Kasumi-1 (cell line): ENCODE data around the gene GPRC5C.
A peak's percentile ranks its signal among the peaks of the same experiment; 100 is the strongest.

Experiments used
- DNase-seq, 2 experiments: peaks; one replicate each; lab custom pipeline; 2025; lab: John Stamatoyannopoulos, UW

GPRC5C gene

DNA sequence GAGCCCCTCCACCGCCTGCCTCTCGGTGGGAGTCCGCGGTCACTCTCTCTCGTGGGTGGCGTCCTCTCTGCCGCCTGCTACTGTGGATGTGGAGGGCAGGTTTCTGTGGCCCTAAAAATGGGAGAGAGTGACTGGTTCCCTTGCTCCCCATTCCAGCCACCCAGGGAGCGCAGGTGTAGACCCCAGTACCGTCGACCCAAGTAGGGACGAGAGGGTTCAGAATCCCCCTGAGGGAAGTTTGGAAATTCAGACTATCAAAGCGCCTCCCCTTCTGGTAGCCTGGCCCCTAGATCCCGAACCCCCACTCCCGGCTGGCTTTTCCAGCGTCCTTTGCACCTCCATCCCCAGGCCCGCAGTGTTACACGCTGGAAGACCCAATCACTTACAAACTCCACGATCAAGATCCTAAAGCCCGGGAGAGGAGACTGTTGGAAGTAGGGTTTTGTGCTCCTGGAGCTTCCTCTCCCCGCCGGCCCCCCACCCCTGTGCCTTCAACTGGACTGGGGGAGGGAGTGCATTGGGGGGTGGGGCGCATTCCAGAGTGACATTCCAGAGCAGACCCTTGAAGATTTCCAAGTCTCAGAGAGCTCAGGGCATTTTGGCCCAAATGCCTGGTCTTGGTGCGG, 991 bp downstream of the GPRC5C start:
- no peak for DNase-seq

DNA sequence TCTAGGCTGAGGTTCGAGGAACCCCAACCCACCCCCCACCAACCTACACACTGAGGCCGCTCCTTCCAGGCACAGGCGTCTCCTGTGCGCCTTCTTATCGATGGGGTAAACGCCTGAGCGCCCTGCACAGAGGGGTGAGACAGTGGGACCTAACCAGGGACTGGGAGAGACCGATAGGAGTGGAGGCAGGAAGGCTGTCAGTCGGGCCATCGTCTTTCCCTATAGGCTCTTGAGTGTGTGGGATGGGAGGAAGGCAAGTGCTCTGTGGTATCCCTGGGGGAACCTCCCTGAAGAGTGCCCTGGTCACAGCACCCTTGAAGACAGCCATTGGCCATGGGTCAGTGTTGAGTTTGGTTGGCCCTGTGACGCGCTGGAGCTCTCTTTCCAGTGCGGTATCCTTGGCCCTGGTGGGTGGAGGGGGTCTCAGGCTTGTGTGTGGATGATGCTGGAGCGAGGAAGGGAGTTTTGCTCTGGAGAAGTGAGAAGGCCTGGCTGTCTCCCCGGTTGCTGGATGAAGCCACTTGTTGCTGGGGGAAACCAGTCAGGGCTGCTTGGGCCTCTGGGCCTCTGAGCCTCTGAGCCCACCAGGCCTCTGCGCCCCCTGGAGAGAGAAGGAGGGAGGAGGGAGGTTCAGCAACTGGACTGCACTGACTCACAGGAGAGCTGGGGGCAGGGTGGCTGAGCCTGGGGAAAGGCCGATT, 1.7 kb downstream of the GPRC5C start:
- DNase-seq: no peak

DNA sequence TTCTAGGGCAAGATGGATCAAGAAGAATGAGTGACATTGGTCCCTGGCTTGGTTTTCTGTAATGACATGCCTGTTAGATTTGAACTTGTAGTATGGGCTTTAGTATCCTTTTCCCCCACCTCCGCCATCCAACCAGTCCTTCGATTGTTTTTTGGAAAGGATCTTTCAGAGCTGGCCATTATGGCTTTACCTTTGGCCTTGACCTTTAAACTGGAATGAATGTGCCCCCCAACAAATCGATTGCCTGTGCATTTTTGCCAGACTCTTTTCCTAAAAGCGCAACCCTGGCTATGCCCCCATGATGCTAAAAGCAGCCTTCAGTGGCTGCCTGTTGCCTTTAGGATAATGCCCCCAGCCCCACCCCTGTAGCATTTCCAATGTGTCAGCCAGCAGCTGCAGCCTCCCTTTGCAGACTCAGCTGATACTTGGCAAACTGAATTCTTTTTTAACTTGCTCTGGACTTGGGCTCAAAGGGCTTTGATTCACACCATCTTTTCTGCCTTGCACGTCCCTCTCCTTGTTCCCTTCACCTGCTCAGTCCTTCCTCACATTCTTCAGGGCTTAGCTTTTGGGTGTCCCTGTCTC, 4.0 kb downstream of the GPRC5C start:
- no peak for DNase-seq

DNA sequence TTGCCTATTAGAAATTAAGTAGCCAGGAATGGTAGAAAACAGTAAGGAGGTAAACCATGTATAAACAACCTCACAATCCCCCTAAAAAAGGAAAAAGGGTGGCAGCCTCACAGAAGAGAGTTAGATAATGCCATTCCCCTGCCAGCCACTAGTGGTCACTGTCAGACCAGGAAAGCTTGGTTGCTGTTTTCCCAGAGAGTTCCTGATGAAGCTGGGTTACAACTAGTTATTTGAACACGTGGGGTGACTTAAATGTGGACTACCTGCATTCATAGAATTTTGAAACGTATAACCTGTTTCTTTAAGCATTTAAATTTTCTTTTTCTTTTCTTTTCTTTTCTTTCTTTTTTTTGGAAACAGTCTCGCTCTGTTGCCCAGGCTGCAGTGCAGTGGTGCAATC, 5.8 kb downstream of the GPRC5C start:
- peak; percentile 67 to 75 for DNase-seq

DNA sequence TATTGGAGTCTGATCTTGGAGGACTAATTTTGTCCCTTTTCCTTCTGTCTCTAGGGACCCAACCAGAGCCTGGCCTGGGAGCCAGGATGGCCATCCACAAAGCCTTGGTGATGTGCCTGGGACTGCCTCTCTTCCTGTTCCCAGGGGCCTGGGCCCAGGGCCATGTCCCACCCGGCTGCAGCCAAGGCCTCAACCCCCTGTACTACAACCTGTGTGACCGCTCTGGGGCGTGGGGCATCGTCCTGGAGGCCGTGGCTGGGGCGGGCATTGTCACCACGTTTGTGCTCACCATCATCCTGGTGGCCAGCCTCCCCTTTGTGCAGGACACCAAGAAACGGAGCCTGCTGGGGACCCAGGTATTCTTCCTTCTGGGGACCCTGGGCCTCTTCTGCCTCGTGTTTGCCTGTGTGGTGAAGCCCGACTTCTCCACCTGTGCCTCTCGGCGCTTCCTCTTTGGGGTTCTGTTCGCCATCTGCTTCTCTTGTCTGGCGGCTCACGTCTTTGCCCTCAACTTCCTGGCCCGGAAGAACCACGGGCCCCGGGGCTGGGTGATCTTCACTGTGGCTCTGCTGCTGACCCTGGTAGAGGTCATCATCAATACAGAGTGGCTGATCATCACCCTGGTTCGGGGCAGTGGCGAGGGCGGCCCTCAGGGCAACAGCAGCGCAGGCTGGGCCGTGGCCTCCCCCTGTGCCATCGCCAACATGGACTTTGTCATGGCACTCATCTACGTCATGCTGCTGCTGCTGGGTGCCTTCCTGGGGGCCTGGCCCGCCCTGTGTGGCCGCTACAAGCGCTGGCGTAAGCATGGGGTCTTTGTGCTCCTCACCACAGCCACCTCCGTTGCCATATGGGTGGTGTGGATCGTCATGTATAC, 8.0 kb downstream of the GPRC5C start:
- DNase-seq: no peak

DNA sequence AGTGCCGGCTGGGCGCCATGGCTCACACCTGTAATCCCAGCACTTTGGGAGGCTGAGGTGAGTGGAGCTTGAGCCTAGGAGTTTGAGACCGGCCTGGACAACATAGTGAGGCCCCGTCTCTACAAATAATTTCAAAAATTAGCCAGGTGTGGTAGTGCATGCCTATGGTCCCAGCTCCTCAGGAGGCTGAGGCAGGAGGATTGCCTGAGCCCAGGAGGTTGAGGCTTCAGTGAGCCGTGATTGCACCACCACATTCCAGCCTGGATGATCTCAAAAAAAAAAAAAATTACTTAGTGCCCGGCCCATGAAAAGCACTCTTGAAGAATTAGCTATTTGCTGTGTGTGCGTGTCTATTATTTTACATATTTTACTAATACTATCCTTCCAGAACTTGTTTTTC, 9.6 kb downstream of the GPRC5C start:
- DNase-seq: no peak

DNA sequence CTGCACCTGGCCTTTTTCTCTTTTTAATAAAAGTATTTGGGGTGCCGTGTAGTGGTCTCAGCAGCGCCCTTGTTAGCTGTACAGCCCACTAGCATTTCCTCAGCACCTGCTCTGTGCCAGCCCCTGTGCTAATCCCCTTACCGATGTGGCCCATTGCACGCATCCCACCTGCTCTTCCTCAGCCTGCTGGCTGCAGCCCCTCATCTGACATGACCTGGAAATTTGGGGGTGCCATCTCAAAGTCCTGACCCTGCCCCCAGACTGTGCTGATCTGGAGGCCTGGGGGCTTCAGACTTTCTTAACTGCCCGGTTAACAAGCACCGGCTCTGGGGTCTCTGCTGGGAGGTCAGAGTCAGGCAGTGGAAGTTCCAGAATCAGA, 10.4 kb downstream of the GPRC5C start:
- DNase-seq: no peak

DNA sequence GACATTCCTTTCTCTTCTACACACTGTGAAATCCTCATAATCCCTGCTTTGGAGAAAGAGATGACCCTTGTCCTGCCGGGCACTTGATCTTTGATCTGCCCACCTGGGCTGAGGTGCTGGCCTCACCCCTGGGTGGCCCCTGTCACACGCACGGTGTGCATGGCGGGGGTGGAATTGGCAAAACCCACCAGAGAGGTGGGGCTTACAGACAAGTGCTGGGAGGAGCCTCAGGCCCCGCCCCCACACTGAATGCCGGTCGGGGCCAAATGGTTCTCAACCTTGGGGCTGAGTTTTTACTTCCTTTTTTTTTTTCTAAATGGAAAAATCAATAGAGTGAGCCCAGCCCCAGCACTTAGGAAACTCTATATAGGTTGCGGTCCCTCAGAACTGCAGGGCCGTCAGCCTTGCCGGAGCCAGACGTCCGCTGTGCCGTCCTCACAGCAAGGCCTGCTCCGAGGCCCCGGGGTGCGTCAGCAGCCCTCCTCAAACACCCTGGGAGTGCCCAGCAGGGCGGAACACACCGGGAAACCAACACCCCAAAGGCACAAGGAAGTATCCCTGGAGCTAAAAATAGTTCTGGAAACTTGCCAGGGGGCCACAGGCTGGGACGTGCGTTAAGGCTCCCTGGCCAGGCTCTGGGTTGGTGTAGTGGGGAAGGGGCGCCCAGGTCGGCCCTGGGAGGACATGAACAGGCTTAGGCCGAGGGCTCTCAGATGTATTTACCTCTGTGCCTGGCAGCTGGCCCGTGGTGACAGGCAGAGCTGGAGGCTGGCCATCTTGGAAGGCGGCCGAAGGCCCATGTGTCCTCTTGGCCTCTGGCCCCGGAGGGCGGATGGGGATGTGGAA, 11.0 kb downstream of the GPRC5C start:
- peak; percentile 89 to 90 for DNase-seq

DNA sequence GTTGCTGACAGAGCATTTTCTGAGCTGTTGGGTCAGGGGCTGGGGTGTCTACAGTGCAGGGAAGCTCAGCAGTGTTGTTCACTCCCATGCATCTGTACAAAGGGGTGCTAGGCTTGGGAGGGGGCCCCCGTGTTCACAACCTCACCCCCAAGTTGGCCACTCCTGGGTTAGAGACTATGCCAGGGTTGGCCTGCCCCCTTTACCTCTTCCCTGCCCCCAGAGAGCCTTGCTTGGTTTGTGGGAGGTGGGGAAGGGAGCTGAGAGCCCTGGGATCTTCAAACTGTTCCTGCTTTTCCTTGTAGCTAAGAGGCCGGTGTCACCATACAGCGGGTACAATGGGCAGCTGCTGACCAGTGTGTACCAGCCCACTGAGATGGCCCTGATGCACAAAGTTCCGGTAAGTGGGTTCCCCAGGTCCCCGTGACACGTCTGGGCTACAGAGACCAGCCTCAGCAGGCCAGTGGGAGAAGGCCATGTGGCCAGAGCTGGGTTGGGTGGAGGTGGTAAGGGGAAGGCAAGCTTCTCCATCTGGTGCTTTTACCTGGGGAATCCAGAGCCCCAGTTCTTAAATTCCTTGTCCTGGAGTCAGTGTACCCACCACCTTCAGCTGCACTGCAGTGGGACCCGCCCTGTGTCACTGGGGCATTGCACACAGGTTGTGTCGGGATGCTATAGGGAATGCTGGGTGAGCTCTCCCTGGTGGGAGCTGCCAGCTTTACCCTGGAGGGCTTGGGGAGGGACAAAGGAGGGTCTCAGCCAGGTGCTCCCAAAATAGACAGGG, 11.8 kb downstream of the GPRC5C start:
- no peak for DNase-seq

DNA sequence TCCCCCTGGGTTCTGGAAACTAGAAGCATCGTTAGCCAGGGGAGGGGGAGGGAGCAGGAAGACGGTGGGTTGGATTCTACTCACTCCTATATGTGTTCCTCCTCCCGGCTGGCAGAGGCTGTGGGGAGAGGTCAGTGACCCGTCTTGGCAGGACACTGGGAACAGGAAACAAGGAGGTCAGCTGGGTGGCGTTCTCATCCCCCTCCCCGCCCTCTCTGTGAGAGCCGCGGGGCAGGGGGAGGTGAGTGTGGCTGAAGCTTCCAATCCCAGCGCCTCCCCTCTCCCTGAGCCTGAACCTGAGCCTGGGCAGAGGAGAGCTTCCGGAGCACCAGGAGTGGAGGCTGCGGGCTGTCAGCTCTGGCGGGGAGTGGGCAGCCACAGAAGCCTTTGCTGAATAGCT, 12.5 kb downstream of the GPRC5C start:
- DNase-seq: no peak

DNA sequence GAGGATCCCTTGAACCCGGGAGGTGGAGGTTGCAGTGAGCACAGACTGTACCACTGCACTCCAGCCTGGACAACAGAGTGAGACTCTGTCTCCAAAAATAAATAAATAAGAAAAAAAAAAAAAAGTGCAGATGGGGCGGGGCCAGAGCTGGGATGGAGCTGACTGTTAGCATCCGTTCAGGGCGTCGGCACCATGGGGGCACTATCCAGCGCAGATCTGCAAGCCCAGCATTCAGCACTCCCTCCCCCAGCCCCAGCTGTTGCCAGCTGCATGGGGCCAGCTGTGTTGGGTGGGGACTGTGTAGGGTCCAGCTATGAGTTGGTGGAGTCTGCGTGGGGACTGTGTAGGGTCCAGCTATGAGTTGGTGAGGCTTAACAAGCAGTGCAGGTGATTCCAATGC, 13.3 kb downstream of the GPRC5C start:
- no peak for DNase-seq

DNA sequence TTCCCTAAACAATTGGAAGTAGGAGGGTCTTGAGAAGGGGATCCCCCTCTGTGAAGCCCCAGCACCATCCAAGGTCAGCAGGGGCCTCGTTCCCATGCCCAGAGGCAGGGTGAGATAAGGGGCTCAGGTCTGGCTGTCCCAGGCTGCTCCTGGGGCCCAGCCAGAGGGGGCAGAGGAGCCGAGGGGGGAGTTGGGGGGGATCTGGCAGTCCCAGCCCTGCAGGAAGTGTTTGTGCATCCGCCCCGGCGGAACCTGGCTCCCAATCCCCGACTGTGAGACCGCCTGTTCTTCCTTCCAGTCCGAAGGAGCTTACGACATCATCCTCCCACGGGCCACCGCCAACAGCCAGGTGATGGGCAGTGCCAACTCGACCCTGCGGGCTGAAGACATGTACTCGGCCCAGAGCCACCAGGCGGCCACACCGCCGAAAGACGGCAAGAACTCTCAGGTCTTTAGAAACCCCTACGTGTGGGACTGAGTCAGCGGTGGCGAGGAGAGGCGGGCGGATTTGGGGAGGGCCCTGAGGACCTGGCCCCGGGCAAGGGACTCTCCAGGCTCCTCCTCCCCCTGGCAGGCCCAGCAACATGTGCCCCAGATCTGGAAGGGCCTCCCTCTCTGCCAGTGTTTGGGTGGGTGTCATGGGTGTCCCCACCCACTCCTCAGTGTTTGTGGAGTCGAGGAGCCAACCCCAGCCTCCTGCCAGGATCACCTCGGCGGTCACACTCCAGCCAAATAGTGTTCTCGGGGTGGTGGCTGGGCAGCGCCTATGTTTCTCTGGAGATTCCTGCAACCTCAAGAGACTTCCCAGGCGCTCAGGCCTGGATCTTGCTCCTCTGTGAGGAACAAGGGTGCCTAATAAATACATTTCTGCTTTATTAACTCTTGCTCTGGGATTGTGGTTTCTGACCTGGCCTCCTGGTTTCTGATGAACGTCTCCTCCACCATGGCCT, 14.9 kb downstream of the GPRC5C start:
- DNase-seq: peak; percentile 79 to 88

DNA sequence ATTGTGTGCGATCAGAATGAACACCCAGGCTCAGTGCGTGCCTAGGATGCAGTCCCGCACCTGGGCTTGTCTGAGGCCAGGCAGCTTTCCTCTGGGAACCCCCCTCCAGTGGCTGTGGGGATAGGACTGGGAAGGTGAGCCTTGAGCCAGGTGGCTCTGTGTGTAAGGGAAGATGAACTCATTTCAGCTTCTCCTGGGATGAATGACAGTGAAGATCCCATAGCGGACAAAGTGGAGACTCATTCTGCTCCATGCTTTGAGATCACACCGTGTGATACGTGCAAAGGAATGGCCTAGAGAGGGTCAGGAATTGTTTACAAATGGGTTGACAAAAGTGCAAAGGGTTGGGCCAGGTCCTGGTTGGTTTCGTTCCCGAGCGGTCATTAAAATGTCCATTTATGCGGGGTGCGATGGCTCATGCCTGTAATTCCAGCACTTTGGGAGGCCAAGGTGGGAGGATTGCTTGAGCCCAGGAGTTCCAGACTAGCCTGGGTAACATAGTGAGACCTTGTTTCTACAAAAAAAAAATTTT, 15.8 kb downstream of the GPRC5C start:
- no peak for DNase-seq

DNA sequence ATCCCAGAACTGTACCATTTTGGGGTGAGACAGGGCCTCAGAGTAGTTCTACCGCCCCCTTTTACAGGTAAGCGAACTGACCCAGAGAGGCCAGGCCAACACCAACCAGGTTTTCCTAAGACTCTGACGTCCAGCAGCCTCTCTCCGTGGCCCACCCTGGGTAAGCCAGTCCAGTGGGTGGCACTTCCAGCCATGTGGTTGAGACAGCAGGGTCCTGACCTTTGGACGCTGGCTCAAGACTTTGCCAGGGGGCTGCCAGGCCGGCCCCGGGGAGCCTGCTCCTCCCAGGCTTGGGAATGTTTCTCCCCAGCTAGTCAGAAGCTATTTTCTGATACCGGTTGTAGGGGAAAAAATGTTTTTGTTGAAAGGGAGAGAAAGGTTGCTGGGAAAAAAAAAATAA, 16.9 kb downstream of the GPRC5C start:
- no peak for DNase-seq

DNA sequence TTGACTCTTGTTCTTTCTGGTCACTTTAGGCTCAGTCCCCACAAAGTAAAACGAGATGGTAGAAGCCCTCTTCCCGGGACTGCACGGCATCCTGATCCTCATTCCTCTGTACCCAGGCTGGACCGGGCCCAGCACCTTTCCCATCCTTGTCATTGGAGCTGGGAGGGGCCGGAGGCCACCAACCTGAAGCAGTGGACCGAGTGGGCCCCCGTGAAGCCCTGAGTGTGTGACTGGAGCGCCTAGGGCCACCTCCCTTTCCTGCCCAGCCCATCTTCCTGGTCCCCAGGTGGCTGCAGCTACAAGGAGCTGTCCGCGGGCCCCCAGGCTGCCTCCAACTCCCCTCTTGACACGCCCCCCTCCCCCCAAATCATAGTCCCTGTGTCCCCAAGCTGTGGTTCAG, 17.4 kb downstream of the GPRC5C start:
- DNase-seq: no peak

DNA sequence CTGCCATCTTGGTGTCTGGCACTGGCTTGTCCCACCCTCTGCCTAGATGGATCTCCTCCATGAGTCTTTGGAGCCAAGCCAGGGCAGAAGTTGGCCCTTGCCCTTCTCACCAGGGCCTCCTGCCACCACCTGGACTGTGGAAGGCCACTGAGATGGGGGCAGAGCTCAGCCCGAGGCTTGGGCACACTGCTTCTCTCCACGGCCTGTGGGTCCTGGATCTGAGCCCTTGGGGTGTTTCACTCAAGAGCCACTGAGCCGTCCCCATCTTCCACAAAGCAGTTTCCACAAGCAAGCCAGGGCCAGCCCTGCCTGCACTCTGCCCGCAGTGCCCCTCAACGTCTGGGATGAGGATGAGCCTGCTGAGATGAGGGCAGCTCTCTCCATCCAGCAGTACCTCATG, 17.9 kb downstream of the GPRC5C start:
- DNase-seq: no peak

DNA sequence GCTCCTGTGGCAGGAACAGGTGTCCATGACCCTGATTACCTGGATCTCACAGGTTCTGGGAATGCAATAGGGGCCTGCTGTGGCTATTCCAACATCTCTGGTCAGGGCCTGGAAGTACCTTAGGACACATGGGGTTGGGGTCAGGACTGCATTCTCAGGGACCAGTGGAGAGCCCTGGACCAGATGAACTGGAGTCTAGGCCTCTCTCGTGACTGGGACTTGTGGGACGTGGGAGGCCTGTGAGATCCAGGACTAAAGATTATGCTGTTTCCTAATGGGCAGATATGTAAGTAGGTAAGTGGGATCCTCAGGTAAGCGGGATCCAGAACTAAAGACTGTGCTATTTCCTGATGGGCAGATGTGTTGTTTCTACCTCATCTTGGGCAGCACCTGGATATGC, 18.3 kb downstream of the GPRC5C start:
- DNase-seq: no peak

DNA sequence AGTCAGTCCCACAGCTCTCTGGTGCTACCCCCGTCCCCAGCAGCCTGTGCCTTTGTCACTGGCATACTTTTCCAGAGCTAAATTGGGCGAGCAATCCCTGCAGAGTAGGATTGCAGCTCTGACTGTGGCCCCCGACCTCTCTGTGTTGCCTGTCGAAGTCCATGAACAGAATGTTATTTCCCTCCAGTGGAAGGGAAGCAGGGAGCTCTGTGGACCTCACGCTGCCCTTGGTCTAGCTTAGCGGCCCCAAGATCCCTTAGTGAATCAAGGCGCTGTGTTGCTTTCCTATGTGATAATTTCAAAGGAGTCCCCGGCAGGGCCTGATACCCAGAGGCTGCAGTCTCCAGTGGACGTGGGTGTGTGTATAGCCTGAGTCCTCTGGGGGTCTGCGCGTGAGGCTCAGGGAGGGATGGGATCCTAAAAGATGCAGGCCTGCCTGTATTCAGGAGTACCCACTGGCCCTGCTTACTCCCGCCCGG, 19.1 kb downstream of the GPRC5C start:
- no peak for DNase-seq

DNA sequence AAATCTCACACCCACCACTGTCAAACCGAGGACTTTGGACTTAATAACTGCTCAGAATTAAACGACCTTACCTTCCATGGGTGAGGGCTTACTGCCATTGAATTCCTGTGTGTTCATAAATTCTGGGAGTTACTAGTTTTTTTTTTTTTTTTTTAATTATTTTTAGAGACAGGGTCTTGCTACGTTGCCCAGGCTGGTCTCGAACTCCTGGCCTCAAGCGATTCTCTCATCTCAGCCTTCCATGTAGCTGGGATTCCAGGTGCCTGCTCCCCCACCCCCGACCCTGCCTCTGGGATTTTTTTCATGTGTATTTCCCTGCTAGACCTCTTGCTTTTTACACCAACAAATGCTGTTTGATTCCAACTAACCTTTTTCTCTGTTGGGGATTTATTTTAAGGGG, 19.7 kb downstream of the GPRC5C start:
- DNase-seq: no peak
